H9 (cell line): Measurements from ENCODE around the gene H19. TPM values are rescaled to one million over a fixed set of nuclear protein-coding genes. Genes with fewer than 3 reads are reported as not detected.

ENCODE experiments used
- DNase-seq: peaks from one replicate; pipeline ENCODE4 v3.0.0-alpha.2; 2017
- H2AFZ ChIP-seq: one replicate; pipeline ENCODE4 v1.6.1; 2013; ENCODE audit warnings: mild to moderate bottlenecking, low read length, control low read depth, moderate library complexity
- H2AK5ac ChIP-seq: 2 replicates; pipeline ENCODE4 v1.6.1; 2013; ENCODE audit warnings: low read length, control low read depth, mixed read lengths; ENCODE audit not compliant: insufficient read length
- H2BK120ac ChIP-seq: one replicate; pipeline ENCODE4 v1.6.1; 2013; ENCODE audit warnings: low read depth, mild to moderate bottlenecking, low read length, control low read depth, inconsistent platforms; ENCODE audit not compliant: poor library complexity, severe bottlenecking
- H2BK12ac ChIP-seq: 2 replicates; pipeline ENCODE4 v1.6.1; 2013; ENCODE audit warnings: low read length, control low read depth, mixed read lengths, low read depth; ENCODE audit not compliant: insufficient read length
- H2BK15ac ChIP-seq: 2 replicates; pipeline ENCODE4 v1.6.1; 2013; ENCODE audit warnings: low read depth, low read length, control low read depth
- H2BK20ac ChIP-seq: one replicate; pipeline ENCODE4 v1.6.1; 2013; ENCODE audit warnings: low read depth, mild to moderate bottlenecking, low read length, control low read depth, inconsistent platforms; ENCODE audit not compliant: poor library complexity, severe bottlenecking
- H2BK5ac ChIP-seq: 2 replicates; pipeline ENCODE4 v1.6.1; 2013; ENCODE audit warnings: low read length, control low read depth, mixed read lengths; ENCODE audit not compliant: insufficient read length
- H3K14ac ChIP-seq: 2 replicates; pipeline ENCODE4 v1.6.1; 2013; ENCODE audit warnings: low read length, control low read depth; ENCODE audit not compliant: insufficient read depth
- H3K18ac ChIP-seq: 2 replicates; pipeline ENCODE4 v1.6.1; 2013; ENCODE audit warnings: low read depth, mild to moderate bottlenecking, mixed read lengths, low read length, control low read depth; ENCODE audit not compliant: insufficient read length
- H3K23ac ChIP-seq: 2 replicates; pipeline ENCODE4 v1.6.1; 2013; ENCODE audit warnings: low read length, control low read depth, mixed read lengths, low read depth; ENCODE audit not compliant: insufficient read length
- H3K23me2 ChIP-seq: 2 replicates; pipeline ENCODE4 v1.6.1; 2013; ENCODE audit warnings: low read depth, mild to moderate bottlenecking, mixed read lengths, low read length, control low read depth; ENCODE audit not compliant: insufficient read length, poor library complexity, severe bottlenecking
- H3K27ac ChIP-seq: 2 replicates; pipeline ENCODE4 v1.5.1; 2013; ENCODE audit warnings: low read length, control low read depth, mixed read lengths, low read depth; ENCODE audit not compliant: insufficient read length
- H3K27me3 ChIP-seq: 2 replicates; pipeline ENCODE4 v1.6.1; 2013; ENCODE audit warnings: low read length, control low read depth, inconsistent platforms; ENCODE audit not compliant: insufficient read depth
- H3K4ac ChIP-seq: 2 replicates; pipeline ENCODE4 v1.6.1; 2013; ENCODE audit warnings: low read depth, mild to moderate bottlenecking, control low read depth, inconsistent platforms, low read length, moderate library complexity
- H3K4me1 ChIP-seq: 2 replicates; pipeline ENCODE4 v1.6.1; 2013; ENCODE audit warnings: low read length, control low read depth, inconsistent platforms; ENCODE audit not compliant: insufficient read depth
- H3K4me2 ChIP-seq: 2 replicates; pipeline ENCODE4 v1.6.1; 2013; ENCODE audit warnings: low read length, control low read depth, mixed read lengths; ENCODE audit not compliant: insufficient read length, insufficient read depth
- H3K56ac ChIP-seq: 2 replicates; pipeline ENCODE4 v1.6.1; 2013; ENCODE audit warnings: low read depth, mild to moderate bottlenecking, mixed read lengths, low read length, control low read depth; ENCODE audit not compliant: insufficient read length
- H3K79me1 ChIP-seq: 2 replicates; pipeline ENCODE4 v1.6.1; 2013; ENCODE audit warnings: low read depth, mild to moderate bottlenecking, moderate library complexity, low read length, control low read depth, inconsistent platforms; ENCODE audit not compliant: insufficient read depth, poor library complexity, severe bottlenecking
- H3K79me2 ChIP-seq: 2 replicates; pipeline ENCODE4 v1.6.1; 2013; ENCODE audit warnings: low read length, control low read depth, inconsistent platforms; ENCODE audit not compliant: insufficient read depth
- H3K9ac ChIP-seq: 2 replicates; pipeline ENCODE4 v1.6.1; 2013; ENCODE audit warnings: low read length, control low read depth, mixed read lengths; ENCODE audit not compliant: insufficient read length; ENCODE audit errors: extremely low read depth
- H3K9me3 ChIP-seq: one replicate; pipeline ENCODE4 v1.6.1; 2013; ENCODE audit warnings: low read depth, low read length, inconsistent platforms; ENCODE audit not compliant: control insufficient read depth
- H3T11ph ChIP-seq: one replicate; pipeline ENCODE4 v1.6.1; 2013; ENCODE audit warnings: mild to moderate bottlenecking, low read length, control low read depth, inconsistent platforms
- H4K20me1 ChIP-seq: one replicate; pipeline ENCODE4 v1.6.1; 2013; ENCODE audit not compliant: control insufficient read depth, insufficient read length, insufficient read depth
- H4K5ac ChIP-seq: 2 replicates; pipeline ENCODE4 v1.6.1; 2013; ENCODE audit warnings: low read depth, mild to moderate bottlenecking, mixed read lengths, low read length, control low read depth; ENCODE audit not compliant: insufficient read length
- H4K8ac ChIP-seq: replicated peaks from 2 replicates; pipeline ENCODE4 v1.6.1; 2013; ENCODE audit warnings: low read length, control low read depth, mixed read lengths, low read depth; ENCODE audit not compliant: insufficient read length
- H4K91ac ChIP-seq: 2 replicates; pipeline ENCODE4 v1.6.1; 2013; ENCODE audit warnings: low read depth, mild to moderate bottlenecking, moderate library complexity, mixed read lengths, low read length, control low read depth; ENCODE audit not compliant: insufficient read length
- H3K27ac Mint-ChIP-seq, 3 experiments: 2 replicates in 2 of 3; 3 replicates in 1 of 3; pipeline ENCODE4 v1.8.0; 2020 to 2021; ENCODE audit warnings: mixed read lengths in 3 of 3, mild to moderate bottlenecking in 1 of 3, moderate library complexity in 1 of 3
- H3K27me3 Mint-ChIP-seq: 2 replicates; pipeline ENCODE4 v1.8.0; 2021; ENCODE audit warnings: low read depth, mild to moderate bottlenecking, moderate library complexity, mixed read lengths
- H3K36me3 Mint-ChIP-seq, 3 experiments: 2 replicates in 2 of 3; 3 replicates in 1 of 3; pipeline ENCODE4 v1.8.0; 2020 to 2021; ENCODE audit warnings: low read depth in 3 of 3, mixed read lengths in 3 of 3; ENCODE audit not compliant: insufficient read depth in 1 of 3
- H3K4me1 Mint-ChIP-seq, 2 experiments: 2 replicates each; pipeline ENCODE4 v1.8.0; 2020; ENCODE audit warnings: mixed read lengths in 2 of 2
- H3K4me3 Mint-ChIP-seq, 2 experiments: 2 replicates in 1 of 2; 3 replicates in 1 of 2; pipeline ENCODE4 v1.8.0; 2020 to 2021; ENCODE audit warnings: mild to moderate bottlenecking in 2 of 2, mixed read lengths in 2 of 2, moderate library complexity in 1 of 2
- H3K9me3 Mint-ChIP-seq, 2 experiments: 2 replicates in 1 of 2; 3 replicates in 1 of 2; pipeline ENCODE4 v1.8.0; 2020; ENCODE audit warnings: mild to moderate bottlenecking in 2 of 2, mixed read lengths in 2 of 2, moderate library complexity in 1 of 2
- WGBS: extraction: QIAGEN DNeasy Blood & Tissue Kit; methylation state at CpG from one replicate; pipeline ENCODE4 v1.1.7; 2013; ENCODE audit warnings: missing lambda C conversion rate, low lambda C conversion rate, mixed read lengths; ENCODE audit not compliant: insufficient read length; ENCODE audit errors: extremely low coverage; 5-methylcytosine and 5-hydroxymethylcytosine counted together
- total RNA-seq: library from RNA; stranded (reverse); gene quantifications from 2 replicates; pipeline ENCODE4 v1.2.1, GENCODE V29; 2021
- TF ChIP-seq, protein P1 (sequence below): fragments of 200-600 bp; sonication (generic); conservative IDR thresholded peaks from 3 replicates; pipeline ENCODE4 v1.8.0; 2021; ENCODE audit warnings: antibody characterized with exemption, mild to moderate bottlenecking

The H19 gene
- total RNA-seq, 1 experiment from 2014 or later = 10.7 TPM

DNA sequence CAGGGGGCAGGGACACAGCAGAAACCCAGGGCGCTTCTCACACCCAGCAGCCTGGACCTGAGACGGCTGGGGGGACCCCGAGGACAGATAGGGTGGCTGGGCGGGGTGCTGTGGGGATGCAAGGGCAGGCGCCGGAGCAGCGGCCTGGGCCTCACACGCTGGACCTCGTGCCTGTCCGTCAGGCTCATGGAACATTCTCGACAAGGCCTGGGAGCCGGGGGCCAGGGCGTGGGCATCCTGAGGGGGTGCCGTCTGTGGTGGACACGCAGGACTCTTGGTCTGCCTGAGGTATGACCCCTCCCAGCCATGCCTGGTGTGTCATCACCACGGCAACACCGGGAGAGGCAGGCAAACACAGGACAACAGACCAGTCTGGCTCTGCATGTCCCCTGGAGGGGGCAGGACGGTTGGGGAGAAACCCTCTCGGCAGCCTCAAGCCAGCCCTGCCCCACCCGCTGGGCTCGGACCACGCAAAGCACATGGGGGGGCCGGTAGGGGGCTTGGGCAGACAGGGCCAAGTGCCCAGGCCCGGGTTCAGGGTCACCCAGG, 29.1 kb downstream of the H19 start:
- Histone ChIP-seq H3K23me2 (no peaks in the 10 kb centered on the region), H3K56ac (no peak overlapping the region), H4K91ac (no peak overlapping the region), H3K4me1 (no peaks in the 10 kb centered on the region), H3K9me3 (no peaks in the 10 kb centered on the region), H3K14ac (no peak overlapping the region), H4K5ac (no peak overlapping the region), H3K79me1 (no peaks in the 10 kb centered on the region), H2AFZ (no peak overlapping the region), H4K20me1 (no peaks in the 10 kb centered on the region), H3K4me2 (no peak overlapping the region), H3K27me3 (no peaks in the 10 kb centered on the region), H2BK15ac (no peak overlapping the region), H2BK20ac (no peak overlapping the region), H2BK12ac (no peak overlapping the region), H3T11ph (no peak overlapping the region), H4K8ac (no peak overlapping the region), H3K9ac (no peak overlapping the region), H3K27ac (no peak overlapping the region), H3K23ac (no peak overlapping the region), H3K4ac (no peak overlapping the region), H3K79me2 (no peaks in the 10 kb centered on the region), H2BK5ac (no peak overlapping the region), H2BK120ac (no peak overlapping the region), H2AK5ac (no peak overlapping the region), H3K18ac (no peak overlapping the region)
- TF ChIP-seq, protein P1, sequence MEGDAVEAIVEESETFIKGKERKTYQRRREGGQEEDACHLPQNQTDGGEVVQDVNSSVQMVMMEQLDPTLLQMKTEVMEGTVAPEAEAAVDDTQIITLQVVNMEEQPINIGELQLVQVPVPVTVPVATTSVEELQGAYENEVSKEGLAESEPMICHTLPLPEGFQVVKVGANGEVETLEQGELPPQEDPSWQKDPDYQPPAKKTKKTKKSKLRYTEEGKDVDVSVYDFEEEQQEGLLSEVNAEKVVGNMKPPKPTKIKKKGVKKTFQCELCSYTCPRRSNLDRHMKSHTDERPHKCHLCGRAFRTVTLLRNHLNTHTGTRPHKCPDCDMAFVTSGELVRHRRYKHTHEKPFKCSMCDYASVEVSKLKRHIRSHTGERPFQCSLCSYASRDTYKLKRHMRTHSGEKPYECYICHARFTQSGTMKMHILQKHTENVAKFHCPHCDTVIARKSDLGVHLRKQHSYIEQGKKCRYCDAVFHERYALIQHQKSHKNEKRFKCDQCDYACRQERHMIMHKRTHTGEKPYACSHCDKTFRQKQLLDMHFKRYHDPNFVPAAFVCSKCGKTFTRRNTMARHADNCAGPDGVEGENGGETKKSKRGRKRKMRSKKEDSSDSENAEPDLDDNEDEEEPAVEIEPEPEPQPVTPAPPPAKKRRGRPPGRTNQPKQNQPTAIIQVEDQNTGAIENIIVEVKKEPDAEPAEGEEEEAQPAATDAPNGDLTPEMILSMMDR = no peak
- Mint-ChIP-seq H3K4me1 (no peaks in the 10 kb centered on the region), H3K36me3 (no peaks in the 10 kb centered on the region), H3K27ac (no peak overlapping the region), H3K27me3 (no peaks in the 10 kb centered on the region), H3K4me3 (no peak overlapping the region), H3K9me3 (no peaks in the 10 kb centered on the region)
- no CpG with 5 or more reads among the region's 24 CpGs for WGBS
- no peak for DNase-seq
